GM12864 (cell line): Measurements from ENCODE around the gene MAPRE2.
A peak's percentile ranks its signal among the peaks of the same experiment; 100 is the strongest.
"Not testable (repeated sequence)": the region's sequence is repeated elsewhere in the genome, so short reads cannot be mapped to it uniquely, and the experiment has no call there.

Experiments
- DNase-seq: peaks from one replicate; pipeline ENCODE4 v3.0.0-alpha.2; 2011; ENCODE audit warnings: low read depth
- H3K4me3 ChIP-seq: 2 replicates; pipeline ENCODE4 v1.5.1; 2011; ENCODE audit warnings: mild to moderate bottlenecking, low read depth, low read length, control low read depth
- CTCF ChIP-seq: IDR thresholded peaks from 2 replicates; pipeline ENCODE4 v1.5.1; 2011; ENCODE audit warnings: low read depth, mild to moderate bottlenecking, moderate library complexity, low read length, control low read depth, inconsistent platforms; ENCODE audit errors: missing control alignments

The MAPRE2 gene

GRCh38 chr18:35141567-35142274 lies 100.5 kb downstream of the MAPRE2 start:
- no peak overlapping the region for H3K4me3 ChIP-seq
- DNase-seq: no peak
- TF ChIP-seq CTCF: no peak

GRCh38 chr18:35142275-35142615 lies 101.0 kb downstream of the MAPRE2 start:
- H3K4me3 ChIP-seq: no peak overlapping the region
- TF ChIP-seq CTCF: no peak
- no peak for DNase-seq

- no peak for DNase-seq
- peak; percentile 67 for TF ChIP-seq CTCF
- H3K4me3 ChIP-seq: no peak overlapping the region
Observed at GRCh38 chr18:35143622-35144596, 102.7 kb downstream of the MAPRE2 start.

- no peak for DNase-seq
- no peak overlapping the region for H3K4me3 ChIP-seq
- no peak for TF ChIP-seq CTCF
Observed at GRCh38 chr18:35144698-35145097, 103.5 kb downstream of the MAPRE2 start.

GRCh38 chr18:35150195-35150594 lies 109.0 kb downstream of the MAPRE2 start:
- not testable (repeated sequence) for DNase-seq, H3K4me3 ChIP-seq

GRCh38 chr18:35153609-35154272 lies 112.5 kb downstream of the MAPRE2 start:
- no peak for TF ChIP-seq CTCF
- DNase-seq: no peak
- no peak overlapping the region for H3K4me3 ChIP-seq
